Neural crest cell (in vitro differentiated cells): Measurements from ENCODE around the gene CNGA3. TPM values are rescaled to one million over a fixed set of nuclear protein-coding genes. Genes with fewer than 3 reads are reported as not detected.
A peak's percentile ranks its signal among the peaks of the same experiment; 100 is the strongest.

Experiments
- DNase-seq: peaks from one replicate; pipeline ENCODE4 v3.0.0; 2021; ENCODE audit warnings: low read depth, mixed read lengths, low spot score
- H3K27ac Mint-ChIP-seq: one replicate; pipeline ENCODE4 v1.8.0; 2021; ENCODE audit warnings: mild to moderate bottlenecking, mixed read lengths; ENCODE audit not compliant: unreplicated experiment
- H3K27me3 Mint-ChIP-seq: 2 replicates; pipeline ENCODE4 v1.8.0; 2021; ENCODE audit warnings: low read depth, mild to moderate bottlenecking, mixed read lengths
- H3K36me3 Mint-ChIP-seq: 2 replicates; pipeline ENCODE4 v1.8.0; 2021; ENCODE audit warnings: low read depth, mild to moderate bottlenecking, mixed read lengths
- H3K4me1 Mint-ChIP-seq: 2 replicates; pipeline ENCODE4 v1.8.0; 2021; ENCODE audit warnings: mixed read lengths
- H3K4me3 Mint-ChIP-seq: one replicate; pipeline ENCODE4 v1.8.0; 2021; ENCODE audit warnings: mild to moderate bottlenecking, mixed read lengths
- H3K9me3 Mint-ChIP-seq: 2 replicates; pipeline ENCODE4 v1.8.0; 2021; ENCODE audit warnings: mixed read lengths
- CTCF ChIP-seq: fragments of 200-600 bp; sonication (generic); conservative IDR thresholded peaks from 2 replicates; pipeline ENCODE4 v1.5.0; 2021; ENCODE audit warnings: antibody characterized with exemption, mild to moderate bottlenecking
- total RNA-seq: library from RNA; stranded (reverse); gene quantifications from 2 replicates; pipeline ENCODE4 v1.2.1, GENCODE V29; 2021

The CNGA3 gene
- total RNA-seq, 1 donor from 2014 or later = 0.72 TPM

GRCh38 chr2:98436734-98437133 is 90.5 kb downstream of the CNGA3 start:
- Mint-ChIP-seq H3K27me3 (no peaks in the 10 kb centered on the region), H3K4me1 (peaks cover 6% of the 10 kb centered on the region), H3K36me3 (peaks cover 12% of the 10 kb centered on the region), H3K9me3 (peaks cover 9% of the 10 kb centered on the region), H3K4me3 (peak overlapping the region; percentile 47), H3K27ac (no peak overlapping the region)
- TF ChIP-seq CTCF = no peak
- no peak for DNase-seq

- H3K4me3 Mint-ChIP-seq = no peak overlapping the region
- no peak overlapping the region for H3K27ac Mint-ChIP-seq
- no peak for TF ChIP-seq CTCF
- peaks cover 3% of the 10 kb centered on the region for H3K9me3 Mint-ChIP-seq
- H3K27me3 Mint-ChIP-seq = no peaks in the 10 kb centered on the region
- peaks cover 6% of the 10 kb centered on the region for H3K36me3 Mint-ChIP-seq
- H3K4me1 Mint-ChIP-seq = peaks cover 6% of the 10 kb centered on the region
- DNase-seq = no peak
Observed at GRCh38 chr2:98438190-98439133, 92.2 kb downstream of the CNGA3 start.

GRCh38 chr2:98441706-98442450 is 95.6 kb downstream of the CNGA3 start:
- no peaks in the 10 kb centered on the region for H3K27me3 Mint-ChIP-seq
- TF ChIP-seq CTCF = no peak
- peaks cover 3% of the 10 kb centered on the region for H3K36me3 Mint-ChIP-seq
- H3K27ac Mint-ChIP-seq = peak overlapping the region; percentile 13
- H3K4me3 Mint-ChIP-seq = peak overlapping the region; percentile 39
- no peak for DNase-seq
- peaks cover 3% of the 10 kb centered on the region for H3K9me3 Mint-ChIP-seq
- H3K4me1 Mint-ChIP-seq = peaks cover 26% of the 10 kb centered on the region

GRCh38 chr2:98442488-98442887 is 96.2 kb downstream of the CNGA3 start:
- Mint-ChIP-seq H3K9me3 (peaks cover 3% of the 10 kb centered on the region), H3K27me3 (no peaks in the 10 kb centered on the region), H3K4me3 (peak overlapping the region; percentile 18), H3K36me3 (peaks cover 3% of the 10 kb centered on the region), H3K27ac (no peak overlapping the region), H3K4me1 (peaks cover 24% of the 10 kb centered on the region)
- no peak for DNase-seq
- no peak for TF ChIP-seq CTCF

- peaks cover 3% of the 10 kb centered on the region for H3K36me3 Mint-ChIP-seq
- peak within 1 kb of the TSS; percentile 94 for H3K4me3 Mint-ChIP-seq
- peak; percentile 76 for DNase-seq
- peaks cover 3% of the 10 kb centered on the region for H3K9me3 Mint-ChIP-seq
- no peak for TF ChIP-seq CTCF
- H3K4me1 Mint-ChIP-seq = peaks cover 24% of the 10 kb centered on the region
- peak within 1 kb of the TSS; percentile 70 for H3K27ac Mint-ChIP-seq
- no peaks in the 10 kb centered on the region for H3K27me3 Mint-ChIP-seq
Observed at GRCh38 chr2:98444436-98445176, 98.3 kb downstream of the CNGA3 start, which contains the start of gene INPP4A. Gene INPP4A, plus strand, starts transcription at chr2:98444858. Its CDS starts 75,191 bp downstream, at chr2:98520049.
